H7 (cell line): ENCODE results near the gene IL12RB1. TPM values are rescaled to one million over a fixed set of nuclear protein-coding genes. Genes with fewer than 3 reads are reported as not detected.

ENCODE experiments used
- DNase-seq: peaks from one replicate; pipeline ENCODE4 v3.0.0; 2012
- H3K27me3 ChIP-seq: 2 replicates; pipeline ENCODE4 v1.6.0; 2011; ENCODE audit warnings: mild to moderate bottlenecking, low read length; ENCODE audit not compliant: control insufficient read depth, insufficient read depth
- H3K36me3 ChIP-seq: replicated peaks from 2 replicates; pipeline ENCODE4 v1.5.1; 2011; ENCODE audit warnings: low read length; ENCODE audit not compliant: control insufficient read depth, insufficient read depth
- H3K4me3 ChIP-seq: 2 replicates; pipeline ENCODE4 v1.5.1; 2011; ENCODE audit warnings: low read depth, mild to moderate bottlenecking, control low read depth, low read length, moderate library complexity; ENCODE audit not compliant: insufficient read depth
- total RNA-seq: library from RNA; depleted of rRNA; stranded (reverse); fragments of >200 nt; shearing (Covaris generic); gene quantifications from 2 replicates; pipeline ENCODE4 v1.2.3, GENCODE V29; 2014; rRNA removed

The IL12RB1 gene
- not detected in 2 replicates for total RNA-seq

DNA sequence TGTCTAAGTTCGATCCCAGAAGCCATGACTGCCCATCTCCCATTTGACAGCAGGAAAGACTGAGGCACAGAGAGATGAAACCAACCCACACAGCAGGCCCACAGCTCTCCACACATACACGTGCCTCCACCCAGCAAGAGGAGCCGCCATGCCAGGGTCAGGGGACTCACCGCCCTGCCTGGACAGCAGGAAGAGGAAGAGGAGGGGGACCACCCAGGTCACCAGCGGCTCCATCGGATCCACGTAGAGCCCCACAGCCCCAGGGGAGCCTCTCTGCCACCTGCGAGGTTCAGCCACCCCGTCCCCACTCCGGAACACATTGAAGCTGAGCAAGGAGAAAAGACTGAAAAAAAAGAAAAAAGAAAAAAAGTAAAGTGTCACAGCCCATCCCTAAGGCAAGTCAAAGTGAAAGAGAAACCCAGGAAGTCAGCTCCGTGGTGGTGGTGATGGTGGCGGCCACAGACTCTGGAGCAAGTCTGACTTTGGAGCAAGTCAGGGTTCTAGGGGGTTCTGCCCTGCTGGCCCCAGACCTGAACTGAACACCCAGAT, at the start of gene IL12RB1:
Gene IL12RB1, minus strand, starts transcription at position 345 of the 549 bp plus-strand sequence. Its CDS starts 111 bp downstream, at position 234.
- DNase-seq, result no peak
- no peak within 1 kb of the TSS for H3K4me3 ChIP-seq
- H3K36me3 ChIP-seq, result no peaks in the 10 kb centered on the region
- H3K27me3 ChIP-seq, result no peaks in the 10 kb centered on the region

DNA sequence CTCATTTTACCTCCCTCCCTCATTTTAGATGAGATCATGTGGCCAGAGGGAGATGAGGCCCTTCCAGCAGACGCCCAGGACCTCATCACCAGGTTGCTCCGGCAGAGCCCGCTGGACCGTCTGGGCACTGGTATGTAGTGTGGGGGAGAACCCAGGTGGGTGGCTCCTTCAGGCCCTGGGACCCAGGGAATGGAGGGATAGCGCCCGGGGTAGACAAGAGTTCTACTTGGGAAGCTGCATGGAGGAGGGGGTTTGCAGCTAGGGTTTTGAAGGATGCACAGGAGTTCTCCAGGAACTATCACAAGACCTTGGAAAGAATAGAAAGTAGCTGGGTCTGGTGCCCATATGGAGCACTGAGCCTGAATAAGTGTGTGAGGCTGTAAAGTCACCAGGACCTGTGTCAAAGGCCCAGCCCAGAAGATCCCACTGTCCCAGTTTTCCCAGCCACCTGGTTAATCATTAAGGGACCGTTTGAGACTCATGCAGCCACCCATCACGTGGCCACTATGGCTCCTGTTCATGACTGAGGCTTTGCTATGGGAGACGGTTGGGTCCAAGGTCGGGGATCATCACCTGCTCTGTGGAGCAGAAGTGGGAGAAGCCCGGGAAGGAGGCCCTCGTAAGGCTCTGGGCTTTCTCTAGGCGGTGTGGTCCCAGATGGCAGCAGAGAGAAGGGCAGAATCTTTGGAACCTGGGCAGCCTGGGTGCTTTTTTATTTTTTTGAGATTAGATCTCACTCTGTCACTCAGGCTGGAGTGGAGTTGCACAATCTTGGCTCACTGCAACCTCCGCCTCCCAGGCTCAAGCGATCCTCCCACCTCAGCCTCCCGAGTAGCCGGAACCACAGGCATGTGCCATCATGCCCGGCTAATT, 49.2 kb upstream of the IL12RB1 start:
- H3K4me3 ChIP-seq, result no peak overlapping the region
- no peaks in the 10 kb centered on the region for H3K27me3 ChIP-seq
- H3K36me3 ChIP-seq, result peaks cover 6% of the 10 kb centered on the region
- DNase-seq, result no peak

GRCh38 chr19:18131841-18132596, 45.3 kb upstream of the IL12RB1 start:
- no peak overlapping the region for H3K4me3 ChIP-seq
- no peaks in the 10 kb centered on the region for H3K27me3 ChIP-seq
- DNase-seq, result peak; percentile 92
- peaks cover 10% of the 10 kb centered on the region for H3K36me3 ChIP-seq

DNA sequence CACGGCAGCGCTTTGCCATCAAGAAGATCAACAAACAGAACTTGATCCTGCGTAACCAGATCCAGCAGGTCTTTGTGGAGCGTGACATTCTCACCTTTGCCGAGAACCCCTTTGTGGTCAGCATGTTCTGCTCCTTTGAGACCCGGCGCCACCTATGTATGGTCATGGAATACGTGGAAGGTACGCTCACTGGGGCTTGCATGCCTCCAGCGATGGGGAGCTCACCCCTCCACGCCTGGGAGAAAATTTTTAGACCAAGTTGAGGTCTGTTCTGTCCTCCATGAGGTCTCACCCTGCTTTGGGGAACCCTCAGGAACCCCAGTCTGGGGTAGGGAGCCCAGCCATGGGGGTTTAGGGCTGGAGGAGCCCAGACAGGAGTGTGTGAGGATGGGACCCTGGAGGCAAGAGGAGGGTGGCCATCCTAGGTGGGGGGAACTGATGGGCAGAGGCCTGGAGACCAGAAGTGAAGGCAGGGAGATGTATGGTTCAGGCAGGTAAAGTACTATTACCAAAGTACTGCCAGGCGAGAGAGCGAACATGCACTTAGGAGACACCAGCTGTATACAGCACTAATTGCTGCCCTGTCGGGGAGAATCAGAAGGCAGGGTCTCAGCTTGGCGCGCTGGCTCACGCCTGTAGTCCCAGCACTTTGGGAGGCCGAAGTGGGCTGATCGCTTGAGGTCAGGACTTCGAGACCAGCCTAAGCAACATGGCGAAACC, 43.9 kb upstream of the IL12RB1 start:
- Histone ChIP-seq H3K27me3 (no peaks in the 10 kb centered on the region), H3K36me3 (peaks cover 10% of the 10 kb centered on the region), H3K4me3 (no peak overlapping the region)
- DNase-seq, result no peak

DNA sequence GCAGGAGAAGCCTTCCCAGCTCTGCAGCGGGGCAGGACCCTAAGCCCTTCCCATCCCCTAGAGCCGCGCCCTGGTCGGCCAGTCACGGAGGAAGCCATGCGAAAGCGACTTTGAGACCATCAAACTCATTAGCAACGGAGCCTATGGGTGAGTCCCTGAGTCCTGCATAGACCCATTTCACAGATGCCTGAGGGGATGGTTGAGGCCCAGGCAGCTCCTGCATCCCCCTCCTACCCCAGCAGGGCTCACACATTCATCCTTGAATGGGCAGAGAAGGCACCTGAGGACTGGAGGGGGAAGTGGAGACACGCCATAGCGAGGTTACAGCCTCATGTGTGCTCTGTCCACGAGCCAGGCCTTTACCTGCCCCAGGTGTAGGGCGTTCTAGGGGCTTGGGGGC, 42.1 kb upstream of the IL12RB1 start:
- Histone ChIP-seq H3K4me3 (no peak overlapping the region), H3K27me3 (no peaks in the 10 kb centered on the region), H3K36me3 (peaks cover 9% of the 10 kb centered on the region)
- DNase-seq, result no peak

GRCh38 chr19:18128044-18128443, 41.3 kb upstream of the IL12RB1 start:
- H3K27me3 ChIP-seq, result no peaks in the 10 kb centered on the region
- DNase-seq, result no peak

GRCh38 chr19:18126097-18126496, 39.4 kb upstream of the IL12RB1 start:
- DNase-seq, result no peak
- no peak overlapping the region for H3K4me3 ChIP-seq
- H3K36me3 ChIP-seq, result peaks cover 8% of the 10 kb centered on the region
- no peaks in the 10 kb centered on the region for H3K27me3 ChIP-seq

More at GRCh38 chr19:18128044-18128443, 41.3 kb upstream of the IL12RB1 start:
- no peak overlapping the region for H3K4me3 ChIP-seq
- peaks cover 9% of the 10 kb centered on the region for H3K36me3 ChIP-seq

DNA sequence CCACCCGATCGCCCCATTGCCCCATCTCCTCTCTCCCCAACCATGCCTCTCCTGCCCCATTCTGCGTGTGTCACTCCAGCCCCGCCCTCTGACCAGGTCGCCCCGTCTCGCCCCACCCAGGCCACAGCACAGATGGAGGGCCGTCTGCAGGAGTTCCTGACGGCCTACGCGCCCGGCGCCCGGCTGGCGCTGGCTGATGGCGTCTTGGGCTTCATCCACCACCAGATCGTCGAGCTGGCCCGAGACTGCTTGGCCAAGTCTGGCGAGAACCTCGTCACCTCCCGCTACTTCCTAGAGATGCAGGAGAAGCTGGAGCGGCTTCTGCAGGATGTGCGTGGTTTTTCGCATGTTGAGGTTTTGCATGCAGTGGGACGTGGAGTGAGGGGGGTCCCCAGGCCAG, 37.1 kb upstream of the IL12RB1 start:
- Histone ChIP-seq H3K27me3 (0 out of 2 replicates have a peak, but pooled peaks cover under 1% of the 10 kb centered on the region), H3K36me3 (peaks cover 4% of the 10 kb centered on the region), H3K4me3 (no peak overlapping the region)
- DNase-seq, result peak; percentile 52

DNA sequence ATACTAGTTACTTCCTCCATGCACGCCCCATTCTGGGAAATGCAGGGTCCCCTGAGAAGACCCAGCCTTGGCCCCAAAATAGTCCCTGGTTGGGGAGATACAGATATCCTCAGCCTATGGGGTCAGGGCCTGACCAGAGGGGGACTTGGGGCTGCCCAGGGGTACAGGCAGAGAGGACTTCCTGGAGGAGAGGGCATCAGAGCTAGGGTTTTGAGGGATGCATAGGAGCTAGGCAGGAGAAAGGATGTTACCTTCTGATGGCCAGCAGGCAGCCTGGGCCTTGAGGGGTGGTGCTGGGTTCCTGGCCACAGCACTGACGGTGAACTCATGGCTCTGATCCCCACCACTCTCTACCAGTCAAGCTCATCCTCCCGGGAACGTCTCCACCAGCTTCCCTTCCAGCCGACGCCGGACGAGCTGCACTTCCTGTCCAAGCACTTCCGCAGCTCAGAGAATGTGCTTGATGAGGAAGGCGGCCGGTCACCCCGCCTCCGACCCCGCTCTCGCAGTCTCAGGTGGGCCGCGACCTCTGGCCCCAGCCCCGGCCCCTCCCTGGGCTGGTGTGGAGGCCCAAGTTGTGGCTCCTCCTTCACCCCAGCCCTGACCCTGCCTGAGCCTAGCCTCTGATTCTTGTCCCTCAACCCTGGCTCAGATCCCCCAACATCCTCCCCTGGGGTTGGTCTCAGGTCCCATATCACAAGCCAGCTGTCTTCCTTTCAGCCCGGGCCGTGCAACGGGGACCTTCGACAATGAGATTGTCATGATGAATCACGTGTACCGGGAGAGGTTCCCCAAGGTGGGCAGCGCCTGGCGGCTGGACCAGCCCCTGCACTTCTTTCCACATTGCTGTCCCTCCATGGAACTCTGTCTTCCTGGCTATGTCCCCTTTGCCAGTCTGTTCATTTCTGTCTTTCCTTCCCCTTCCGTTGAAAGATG, 36.4 kb upstream of the IL12RB1 start:
- DNase-seq, result peak; percentile 47
- H3K27me3 ChIP-seq, result peaks cover 8% of the 10 kb centered on the region; the same call in 1 of the 2 replicates
- H3K36me3 ChIP-seq, result peaks cover 3% of the 10 kb centered on the region
- H3K4me3 ChIP-seq, result no peak overlapping the region

DNA sequence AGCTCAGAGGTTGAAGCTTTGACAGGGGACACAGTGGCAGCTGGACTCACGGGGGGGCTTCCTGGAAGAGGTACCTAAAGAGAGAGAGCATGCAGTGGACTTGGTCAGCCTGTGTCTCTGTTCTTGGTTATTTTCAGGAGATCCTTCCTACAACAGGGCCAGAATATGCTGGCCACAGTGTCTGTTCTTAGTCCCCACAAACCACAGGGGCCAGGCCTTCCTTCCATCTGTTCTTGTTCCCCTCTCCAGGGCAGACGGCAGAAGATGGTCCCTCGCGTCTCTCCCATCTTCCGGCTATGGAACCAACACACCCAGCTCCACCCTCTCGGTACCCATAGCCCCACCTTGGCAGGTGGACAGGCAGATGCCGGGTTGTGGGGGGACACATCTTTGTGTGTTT, 35.7 kb upstream of the IL12RB1 start:
- peak; percentile 32 for DNase-seq
- peaks cover 3% of the 10 kb centered on the region for H3K36me3 ChIP-seq
- no peak overlapping the region for H3K4me3 ChIP-seq
- H3K27me3 ChIP-seq, result peaks cover 8% of the 10 kb centered on the region; the same call in 1 of the 2 replicates

- Histone ChIP-seq H3K4me3 (no peak overlapping the region), H3K36me3 (peaks cover 3% of the 10 kb centered on the region), H3K27me3 (peaks cover 8% of the 10 kb centered on the region; the same call in 1 of the 2 replicates)
- no peak for DNase-seq
These were observed 34.4 kb upstream of the IL12RB1 start for GRCh38 chr19:18121166-18121565.

GRCh38 chr19:18120127-18120526, 33.4 kb upstream of the IL12RB1 start:
- Histone ChIP-seq H3K27me3 (peaks cover 8% of the 10 kb centered on the region; the same call in 1 of the 2 replicates), H3K4me3 (no peak overlapping the region), H3K36me3 (peaks cover 3% of the 10 kb centered on the region)
- DNase-seq, result peak; percentile 33

DNA sequence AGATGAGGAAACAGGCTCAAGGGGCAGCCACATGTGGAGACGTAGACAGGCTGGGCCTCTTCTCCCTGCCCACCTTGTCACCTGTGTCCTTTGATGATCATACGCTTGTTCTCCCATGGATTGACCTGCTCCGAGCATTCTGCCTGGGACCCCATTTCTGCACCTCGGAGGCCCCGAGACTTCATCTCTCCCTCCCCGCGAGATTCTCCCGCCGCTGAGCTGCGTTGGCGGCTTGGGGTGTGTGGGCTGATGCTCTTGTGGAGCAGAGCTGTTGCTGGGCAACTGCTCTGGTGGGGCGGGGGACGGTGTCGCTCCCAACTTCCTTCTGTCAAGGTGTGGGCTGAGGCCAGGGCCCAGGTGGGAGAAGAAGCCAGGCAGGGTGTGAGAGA, 33.0 kb upstream of the IL12RB1 start:
- DNase-seq, result peak; percentile 55
- Histone ChIP-seq H3K4me3 (no peak overlapping the region), H3K36me3 (peaks cover 3% of the 10 kb centered on the region), H3K27me3 (peaks cover 8% of the 10 kb centered on the region; the same call in 1 of the 2 replicates)
